Heart right ventricle (tissue), 16 donors: ENCODE results near the gene NKD1. TPM values are rescaled to one million over a fixed set of nuclear protein-coding genes. Genes with fewer than 3 reads are reported as not detected.

Experiments used
- ATAC-seq, 8 donors: fragments of 200-7000 bp; cut with Tn5 transposase; one replicate each; pipeline ENCODE4 v1.9.1; 2020; ENCODE audit warnings: mild to moderate bottlenecking in 8 of 8, moderate library complexity in 8 of 8, moderate number of reproducible peaks in 1 of 8
- DNase-seq, 2 donors: peaks; one replicate each; pipeline ENCODE4 v3.0.0-alpha.2; 2020
- H3K27ac ChIP-seq, 10 donors: fragments of 200-600 bp; sonication (generic) in 2 of 10; one replicate each; pipeline versions ENCODE4 v1.5.0 to v1.8.0; 2020 to 2022; ENCODE audit warnings: mild to moderate bottlenecking in 3 of 10
- H3K27me3 ChIP-seq, 7 donors: fragments of 200-600 bp; one replicate each; pipeline ENCODE4 v1.8.0; 2021 to 2022; ENCODE audit warnings: mild to moderate bottlenecking in 2 of 7
- H3K36me3 ChIP-seq, 9 donors: fragments of 200-600 bp; sonication (generic) in 1 of 9; one replicate each; pipeline versions ENCODE4 v1.5.0 to v1.8.0; 2020 to 2022; ENCODE audit warnings: mild to moderate bottlenecking in 2 of 9
- H3K4me1 ChIP-seq, 9 donors: fragments of 200-600 bp; sonication (generic) in 1 of 9; one replicate each; pipeline versions ENCODE4 v1.5.0 to v1.8.0; 2020 to 2022; ENCODE audit warnings: mild to moderate bottlenecking in 4 of 9
- H3K4me3 ChIP-seq, 10 donors: fragments of 200-600 bp; sonication (generic) in 2 of 10; one replicate each; pipeline versions ENCODE4 v1.5.0 to v1.8.0; 2020 to 2022; ENCODE audit warnings: mild to moderate bottlenecking in 7 of 10, moderate library complexity in 2 of 10
- H3K9me3 ChIP-seq, 11 donors: fragments of 200-600 bp in 10 of 11; sonication (generic) in 2 of 11; one replicate each; pipeline versions ENCODE4 v1.5.0 to v1.8.0; 2013 to 2022; ENCODE audit warnings: mild to moderate bottlenecking in 2 of 11, control low read depth in 1 of 11, moderate library complexity in 1 of 11
- CTCF ChIP-seq, 9 donors: fragments of 200-600 bp; sonication (generic) in 2 of 9; IDR thresholded peaks; one replicate each; pipeline versions ENCODE4 v1.5.0 to v1.8.0; 2021 to 2022; ENCODE audit warnings: antibody characterized with exemption in 9 of 9, mild to moderate bottlenecking in 5 of 9, moderate library complexity in 1 of 9
- WGBS, 2 donors: extraction: QIAGEN DNeasy Blood & Tissue Kit; methylation state at CpG; one replicate each; pipeline ENCODE4 v1.1.7; 2013; ENCODE audit warnings: inconsistent platforms in 1 of 2; 5-methylcytosine and 5-hydroxymethylcytosine counted together
- intact Hi-C, 10 donors: fragments of 100-400 bp; cut with DNase I; formaldehyde crosslinking; loops; one replicate each; pipeline versions ENCODE4 v1.11.1 to v1.14.2; 2022
- polyA plus RNA-seq, 2 donors: library from polyadenylated mRNA; stranded (reverse); fragments of 200-250 nt; gene quantifications; one replicate each; pipeline ENCODE4 v1.2.3, GENCODE V29; 2013
- total RNA-seq, 10 donors: library from RNA; stranded (reverse); fragmentation: NEBNext Ultra II Directional in 3 of 10; extraction: Animal tissue kit (Norgen Biotek cat#: 25700) in 3 of 10; gene quantifications; one replicate each; pipeline versions ENCODE4 v1.2.1 to v1.2.4, GENCODE V29; 2021 to 2023
- donor health status: Arrhythmogenic right ventricular cardiomyopathy.
- donor health status: ischemic (EF 13 %, LVEDD 7.1; RV severe dilation, severe dysfunction).
- donor health status: healthy with polysubstance abuse.
- donor health status: DM: no; HTN: yes; CAD: no.
- donor health status: DM: no; HTN: no; CAD: no.
- donor health status: ischemic (EF 25% LVEDD 6.9; RV normal size, moderate dysfunction).
- donor health status: ischemic (EF 25% LVEDD 5.7; RV mildly dilated, moderate dysfunction).
- donor health status: healthy.
- donor health status: DM: yes; HTN: yes; CAD: no.
- donor health status: Ischemic cardiomyopathy.
- donor health status: ischemic (EF 35%, LVEDD 5.7; RV mildly dilated, moderate dysfunction).
- donor health status: nonischemic (EF 11% LVEDD 7.7; RV severe dilation, severe dysfunction).
- donor health status: DM: yes; HTN: yes; CAD: no.
- donor health status: PGD.
- donor health status: ischemic (EF 29% LVEDD 5.4; RV normal size, mild dysfunction).
- donor health status: nonischemic (EF 23%, LVEDD 6.1; RV moderate dilation, normal function).

Gene NKD1
- total and polyA plus RNA-seq, 12 donors: 0.22 to 1.1 (median 0.42) TPM

DNA sequence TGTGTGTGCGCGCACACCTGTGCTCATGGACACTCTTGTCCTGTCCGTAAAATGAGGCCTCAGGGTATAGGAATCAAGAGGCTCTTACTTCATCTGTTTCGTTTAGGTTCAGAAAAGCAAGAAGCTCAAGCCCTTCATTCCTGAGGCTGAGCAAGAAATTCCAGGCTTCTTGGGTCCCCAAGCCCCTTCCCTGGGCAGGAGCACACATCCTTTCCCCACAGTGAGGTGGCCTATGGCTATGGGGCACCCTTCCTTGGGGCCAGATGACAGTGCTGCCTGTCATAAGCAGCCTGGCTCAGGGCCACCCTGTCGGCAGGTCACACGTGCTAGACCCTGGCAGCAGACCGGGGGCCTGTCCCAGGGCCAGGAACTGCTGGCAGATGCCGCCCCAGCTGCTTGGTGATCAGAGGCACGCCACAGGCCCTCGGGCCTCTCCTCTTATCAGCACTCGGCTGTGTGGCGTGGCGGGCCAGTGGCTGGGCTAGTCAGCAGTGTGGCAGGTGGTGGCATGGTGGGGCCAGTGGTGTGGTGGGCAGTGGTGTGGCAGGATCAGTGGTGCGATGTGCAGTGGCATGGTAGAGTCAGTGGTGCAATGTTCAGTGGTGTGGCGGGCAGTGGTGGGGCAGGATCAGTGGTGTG is 50.2 kb downstream of the NKD1 start:
- Histone ChIP-seq H3K9me3 (no peaks in the 10 kb centered on the region), H3K4me1 (peaks cover 0 to 29% (median 13%) of the 10 kb centered on the region in 9 donors), H3K27me3 (no peaks in the 10 kb centered on the region), H3K36me3 (no peaks in the 10 kb centered on the region), H3K27ac (no peak overlapping the region), H3K4me3 (no peak overlapping the region)
- peak; percentile 76 to 95 (median 92) for ATAC-seq
- WGBS, 2 donors: 57 to 72% methylated on average over 15 of the region's 15 CpGs
- DNase-seq: peak; percentile 79 to 83
- intact Hi-C loops: loop anchor here in 6 of 10 donors (5.0 to 10.0 kb wide), 3 partner anchors 66 to 1501 kb away; no protein-coding TSS in a partner anchor
- no peak for TF ChIP-seq CTCF (IDR thresholded peaks at IDR 0.05)

DNA sequence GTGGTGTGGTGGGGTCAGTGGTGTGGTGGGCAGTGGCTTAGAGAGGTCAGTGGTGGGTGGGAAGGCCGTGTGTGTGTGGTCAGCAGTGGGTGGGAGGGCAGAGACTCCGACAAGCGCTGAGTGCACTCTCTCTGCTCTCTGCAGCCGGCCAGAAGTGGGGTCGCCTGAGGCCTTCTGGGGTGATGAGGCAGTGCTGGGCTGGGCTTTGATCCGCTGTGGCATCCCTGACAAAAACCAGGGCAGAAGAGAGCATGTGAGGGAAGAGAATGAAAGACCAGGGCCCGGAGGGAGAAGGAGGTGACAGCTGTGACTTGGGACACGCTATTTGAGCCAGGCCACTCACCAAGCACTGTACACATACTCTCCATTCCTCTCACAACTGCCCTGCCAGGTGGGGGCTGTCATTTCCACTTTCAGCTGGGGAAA is 50.8 kb downstream of the NKD1 start:
- ATAC-seq (peak in 2 of 8 donors; percentile 1 to 19), DNase-seq (no peak)
- intact Hi-C loops: loop anchor here in 6 of 10 donors (5.0 to 10.0 kb wide), 3 partner anchors 66 to 1502 kb away; no protein-coding TSS in a partner anchor
- peaks cover 0 to 35% (median 18%) of the 10 kb centered on the region in 9 donors for H3K4me1 ChIP-seq
- whole genome bisulfite sequencing, 2 donors: 61 to 64% methylated on average over 8 of the region's 8 CpGs
- no peaks in the 10 kb centered on the region for H3K36me3 ChIP-seq
- H3K9me3 ChIP-seq: no peaks in the 10 kb centered on the region
- H3K27ac ChIP-seq: no peak overlapping the region
- TF ChIP-seq CTCF (IDR thresholded peaks at IDR 0.05): no peak
- H3K4me3 ChIP-seq: no peak overlapping the region
- no peaks in the 10 kb centered on the region for H3K27me3 ChIP-seq

DNA sequence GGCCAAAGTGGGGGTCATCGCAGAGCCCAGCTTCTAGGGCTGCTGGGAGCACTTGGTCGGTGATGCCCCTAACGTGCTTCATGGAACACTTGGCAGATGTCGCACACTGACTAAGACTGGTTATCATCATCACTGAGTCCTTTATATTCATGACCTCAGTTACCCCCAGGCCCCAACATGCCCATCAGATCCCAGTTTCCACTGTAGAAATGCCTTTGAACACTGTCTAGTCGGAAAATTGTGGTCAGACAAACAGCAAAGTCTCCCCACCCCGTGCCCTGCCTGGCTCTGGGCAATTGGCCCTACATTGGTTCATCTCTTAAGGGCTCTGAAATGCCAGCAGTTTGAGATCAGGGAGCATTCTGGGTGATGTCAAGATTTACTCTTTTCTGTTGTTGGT is 51.3 kb downstream of the NKD1 start:
- Histone ChIP-seq H3K27ac (no peak overlapping the region), H3K27me3 (no peaks in the 10 kb centered on the region), H3K36me3 (no peaks in the 10 kb centered on the region), H3K4me1 (peaks cover 0 to 36% (median 18%) of the 10 kb centered on the region in 9 donors), H3K4me3 (no peak overlapping the region), H3K9me3 (no peaks in the 10 kb centered on the region)
- intact Hi-C loops: loop anchor here in 6 of 10 donors (5.0 to 10.0 kb wide), 3 partner anchors 65 to 1502 kb away; no protein-coding TSS in a partner anchor
- DNase-seq: no peak
- TF ChIP-seq CTCF (IDR thresholded peaks at IDR 0.05): no peak
- ATAC-seq: peak in 1 of 8 donors; percentile 15
- WGBS, 2 donors: 45 to 64% methylated on average over 6 of the region's 6 CpGs

DNA sequence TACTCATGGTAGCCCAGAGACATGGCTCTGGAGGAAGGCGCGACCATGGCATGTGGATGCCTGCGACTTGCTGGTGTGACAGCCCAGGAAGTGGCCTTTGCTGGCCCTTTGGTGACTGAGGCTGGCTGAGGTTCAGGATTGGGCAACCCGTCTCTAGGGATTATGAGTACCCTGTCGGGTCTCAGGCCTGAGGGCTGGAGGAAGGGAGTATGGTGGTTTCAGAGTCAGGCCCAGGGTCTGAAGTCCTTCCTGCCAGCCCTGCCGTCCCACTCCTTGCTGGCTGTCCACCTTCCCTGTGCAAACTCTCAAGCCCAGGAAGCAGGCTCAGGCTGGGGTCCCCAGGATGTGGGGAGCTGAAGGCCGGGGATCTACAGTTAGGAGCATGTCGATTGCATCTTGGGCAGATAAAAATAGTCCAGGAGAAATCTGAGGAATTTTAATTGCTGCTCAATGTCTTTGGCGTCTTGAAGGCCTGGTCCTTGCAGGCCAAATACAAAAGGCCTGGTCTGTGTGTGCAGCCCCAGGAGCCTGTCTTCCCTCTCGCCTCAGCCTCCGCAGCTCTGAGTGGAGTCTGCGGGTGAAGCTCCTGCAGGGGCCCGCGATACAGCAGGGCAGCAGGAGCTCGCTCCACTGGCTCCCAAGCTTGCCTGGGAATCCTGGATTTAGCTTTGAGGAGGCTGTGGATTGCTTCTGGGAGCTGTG is 52.5 kb downstream of the NKD1 start:
- peaks cover 0 to 36% (median 18%) of the 10 kb centered on the region in 9 donors for H3K4me1 ChIP-seq
- no peak overlapping the region for H3K4me3 ChIP-seq
- no peaks in the 10 kb centered on the region for H3K27me3 ChIP-seq
- no peak for TF ChIP-seq CTCF (IDR thresholded peaks at IDR 0.05)
- ATAC-seq (no peak), DNase-seq (no peak)
- no peaks in the 10 kb centered on the region for H3K9me3 ChIP-seq
- no peaks in the 10 kb centered on the region for H3K36me3 ChIP-seq
- 79 to 84% methylated on average over 15 of the region's 15 CpGs for WGBS, 2 donors
- H3K27ac ChIP-seq: no peak overlapping the region
- intact Hi-C loops: no loop called here
